ENCODE measurements around the gene WDFY3. TPM values are rescaled to one million over a fixed set of nuclear protein-coding genes. Genes with fewer than 3 reads are reported as not detected.

The WDFY3 gene
- total RNA-seq, 5 donors from 2014 or later (not counting 1 experiment from before 2014, with no cell fraction given) = 0.47 to 1.3 (median 0.68) TPM

GRCh38 chr4:84857296-84857695, 109.2 kb downstream of the WDFY3 start:
- Mint-ChIP-seq H3K4me3 (no peak overlapping the region), H3K27me3 (no peaks in the 10 kb centered on the region), H3K36me3 (no peaks in the 10 kb centered on the region), H3K27ac (no peak overlapping the region), H3K4me1 (no peaks in the 10 kb centered on the region), H3K9me3 (no peaks in the 10 kb centered on the region)
- DNase-seq (no peak), ATAC-seq (replicated peaks in 1 of 4) (no peak)
- no peaks in the 10 kb centered on the region for H3K9me3 ChIP-seq
- H3K36me3 ChIP-seq (ENCODE audit: control insufficient read depth in 2 of 2, extremely low read depth in 1 of 2, insufficient read depth in 1 of 2, low read length in 1 of 2) = no peaks in the 10 kb centered on the region
- H3K27ac ChIP-seq (ENCODE audit: low read length) = no peak overlapping the region
- H3K4me3 ChIP-seq (ENCODE audit: control insufficient read depth in 1 of 2, extremely low read depth in 1 of 2, low read length in 1 of 2) = no peak overlapping the region
- POLR2A ChIA-PET = no interaction called here
- WGBS (ENCODE audit: insufficient coverage) = no CpG with 5 or more reads among the region's 1 CpG
- CTCF ChIA-PET = no interaction called here
- H3K27me3 ChIP-seq (replicated peaks in 1 of 2; ENCODE audit: control insufficient read depth in 2 of 2, extremely low read depth in 1 of 2, insufficient read depth in 2 of 2, low read length in 1 of 2) = no peaks in the 10 kb centered on the region
- no peaks in the 10 kb centered on the region for H3K4me1 ChIP-seq (ENCODE audit: control insufficient read depth in 1 of 2, extremely low read depth in 1 of 2, insufficient read depth in 2 of 2, low read length in 2 of 2)

GRCh38 chr4:84856468-84857049, 109.9 kb downstream of the WDFY3 start:
- Mint-ChIP-seq H3K27ac (no peak overlapping the region), H3K4me1 (no peaks in the 10 kb centered on the region), H3K27me3 (no peaks in the 10 kb centered on the region), H3K4me3 (no peak overlapping the region), H3K9me3 (no peaks in the 10 kb centered on the region), H3K36me3 (no peaks in the 10 kb centered on the region)
- H3K36me3 ChIP-seq (ENCODE audit: control insufficient read depth in 2 of 2, extremely low read depth in 1 of 2, insufficient read depth in 1 of 2, low read length in 1 of 2) = no peaks in the 10 kb centered on the region
- ATAC-seq (replicated peaks in 1 of 4) (no peak), DNase-seq (no peak)
- no peaks in the 10 kb centered on the region for H3K27me3 ChIP-seq (replicated peaks in 1 of 2; ENCODE audit: control insufficient read depth in 2 of 2, extremely low read depth in 1 of 2, insufficient read depth in 2 of 2, low read length in 1 of 2)
- no peaks in the 10 kb centered on the region for H3K4me1 ChIP-seq (ENCODE audit: control insufficient read depth in 1 of 2, extremely low read depth in 1 of 2, insufficient read depth in 2 of 2, low read length in 2 of 2)
- POLR2A ChIA-PET = no interaction called here
- CTCF ChIA-PET = no interaction called here
- H3K4me3 ChIP-seq (ENCODE audit: control insufficient read depth in 1 of 2, extremely low read depth in 1 of 2, low read length in 1 of 2) = no peak overlapping the region
- H3K9me3 ChIP-seq = no peaks in the 10 kb centered on the region
- no peak overlapping the region for H3K27ac ChIP-seq (ENCODE audit: low read length)
- WGBS (ENCODE audit: insufficient coverage) = no CpG with 5 or more reads among the region's 1 CpG

DNA sequence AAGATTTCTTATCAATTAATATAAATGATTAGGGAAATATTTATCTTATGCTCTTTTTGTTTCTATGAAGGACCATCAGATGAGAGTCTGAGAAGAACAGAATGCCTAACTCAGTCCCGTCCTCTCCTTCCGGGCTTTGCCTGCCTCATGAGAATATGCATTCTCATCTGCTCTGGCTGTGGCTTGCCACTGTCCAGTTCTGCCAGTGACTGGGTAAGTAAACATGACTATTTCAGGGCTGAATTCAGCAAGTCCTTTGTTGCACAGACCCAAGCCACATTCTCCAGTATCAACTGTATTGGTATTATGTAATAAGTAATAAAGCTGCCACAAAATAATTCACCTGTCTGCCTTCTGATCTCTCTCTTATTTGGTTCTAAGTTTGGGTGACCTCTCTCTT, 110.7 kb downstream of the WDFY3 start:
- ChIA-PET CTCF (no interaction called here), POLR2A (no interaction called here)
- no peak overlapping the region for H3K4me3 ChIP-seq (ENCODE audit: control insufficient read depth in 1 of 2, extremely low read depth in 1 of 2, low read length in 1 of 2)
- Mint-ChIP-seq H3K9me3 (no peaks in the 10 kb centered on the region), H3K27ac (no peak overlapping the region), H3K27me3 (no peaks in the 10 kb centered on the region), H3K4me1 (no peaks in the 10 kb centered on the region), H3K36me3 (no peaks in the 10 kb centered on the region), H3K4me3 (no peak overlapping the region)
- H3K9me3 ChIP-seq = no peaks in the 10 kb centered on the region
- no peak overlapping the region for H3K27ac ChIP-seq (ENCODE audit: low read length)
- H3K4me1 ChIP-seq (ENCODE audit: control insufficient read depth in 1 of 2, extremely low read depth in 1 of 2, insufficient read depth in 2 of 2, low read length in 2 of 2) = no peaks in the 10 kb centered on the region
- WGBS (ENCODE audit: insufficient coverage) = 100% methylated on average over 1 of the region's 2 CpGs
- no peaks in the 10 kb centered on the region for H3K27me3 ChIP-seq (replicated peaks in 1 of 2; ENCODE audit: control insufficient read depth in 2 of 2, extremely low read depth in 1 of 2, insufficient read depth in 2 of 2, low read length in 1 of 2)
- DNase-seq (no peak), ATAC-seq (replicated peaks in 1 of 4) (no peak)
- H3K36me3 ChIP-seq (ENCODE audit: control insufficient read depth in 2 of 2, extremely low read depth in 1 of 2, insufficient read depth in 1 of 2, low read length in 1 of 2) = no peaks in the 10 kb centered on the region

- WGBS (ENCODE audit: insufficient coverage) = no CpG with 5 or more reads among the region's 1 CpG
- no peak overlapping the region for H3K27ac ChIP-seq (ENCODE audit: low read length)
- Mint-ChIP-seq H3K36me3 (no peaks in the 10 kb centered on the region), H3K9me3 (peaks cover 0 to 1% (median under 1%) of the 10 kb centered on the region in 3 donors), H3K27me3 (no peaks in the 10 kb centered on the region), H3K27ac (no peak overlapping the region), H3K4me3 (no peak overlapping the region), H3K4me1 (no peaks in the 10 kb centered on the region)
- ATAC-seq (replicated peaks in 1 of 4) = no peak
- H3K27me3 ChIP-seq (replicated peaks in 1 of 2; ENCODE audit: control insufficient read depth in 2 of 2, extremely low read depth in 1 of 2, insufficient read depth in 2 of 2, low read length in 1 of 2) = no peaks in the 10 kb centered on the region
- no peaks in the 10 kb centered on the region for H3K36me3 ChIP-seq (ENCODE audit: control insufficient read depth in 2 of 2, extremely low read depth in 1 of 2, insufficient read depth in 1 of 2, low read length in 1 of 2)
- CTCF ChIA-PET = no interaction called here
- POLR2A ChIA-PET = no interaction called here
- DNase-seq = no peak
- H3K4me3 ChIP-seq (ENCODE audit: control insufficient read depth in 1 of 2, extremely low read depth in 1 of 2, low read length in 1 of 2) = no peak overlapping the region
- no peaks in the 10 kb centered on the region for H3K4me1 ChIP-seq (ENCODE audit: control insufficient read depth in 1 of 2, extremely low read depth in 1 of 2, insufficient read depth in 2 of 2, low read length in 2 of 2)
- no peaks in the 10 kb centered on the region for H3K9me3 ChIP-seq
Observed at GRCh38 chr4:84852081-84852480, 114.4 kb downstream of the WDFY3 start.

DNA sequence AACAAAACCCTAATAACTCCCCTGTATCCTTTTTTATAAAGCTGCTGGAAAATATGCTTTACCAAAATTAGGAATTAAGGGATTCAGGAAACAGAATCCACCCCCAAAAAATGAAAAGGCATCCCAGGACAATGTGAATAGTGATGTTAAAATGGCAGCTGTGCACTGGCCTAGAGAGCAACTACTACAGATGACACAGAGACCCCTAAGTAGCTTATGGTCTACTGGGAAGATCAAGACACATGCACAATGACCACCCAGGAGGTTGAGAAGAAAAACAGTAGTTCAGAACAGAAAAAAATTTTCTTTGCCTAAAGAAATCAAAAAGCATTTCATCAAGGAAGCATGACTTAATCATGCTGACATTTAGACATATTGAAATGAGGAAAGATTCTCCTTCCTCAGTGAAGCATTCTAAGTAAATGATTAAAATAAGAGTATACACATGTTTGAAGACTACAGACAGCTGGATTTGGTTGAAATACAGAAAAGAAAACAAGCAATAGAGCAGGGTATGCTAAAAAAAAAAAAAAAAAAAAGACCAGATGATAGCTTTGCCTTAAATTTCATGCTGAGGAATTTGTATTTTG, 117.3 kb downstream of the WDFY3 start:
- H3K4me1 Mint-ChIP-seq = no peaks in the 10 kb centered on the region
- ChIA-PET POLR2A (interaction anchor here (0.6 kb wide), 3 partner anchors 117 to 795 kb away, joined by 5 to 6 read pairs (median 5); no protein-coding TSS in a partner anchor), CTCF (interaction anchor here (0.5 to 0.9 kb wide), 3 partner anchors 8 to 1186 kb away, joined by 3 to 4 read pairs (median 3); no protein-coding TSS in a partner anchor)
- Histone ChIP-seq H3K36me3 (ENCODE audit: control insufficient read depth in 2 of 2, extremely low read depth in 1 of 2, insufficient read depth in 1 of 2, low read length in 1 of 2) (no peaks in the 10 kb centered on the region), H3K4me3 (ENCODE audit: control insufficient read depth in 1 of 2, extremely low read depth in 1 of 2, low read length in 1 of 2) (no peak overlapping the region), H3K4me1 (ENCODE audit: control insufficient read depth in 1 of 2, extremely low read depth in 1 of 2, insufficient read depth in 2 of 2, low read length in 2 of 2) (no peaks in the 10 kb centered on the region), H3K27me3 (replicated peaks in 1 of 2; ENCODE audit: control insufficient read depth in 2 of 2, extremely low read depth in 1 of 2, insufficient read depth in 2 of 2, low read length in 1 of 2) (no peaks in the 10 kb centered on the region), H3K9me3 (no peaks in the 10 kb centered on the region), H3K27ac (ENCODE audit: low read length) (no peak overlapping the region)
- no peak overlapping the region for H3K27ac Mint-ChIP-seq
- H3K36me3 Mint-ChIP-seq = no peaks in the 10 kb centered on the region
- no peaks in the 10 kb centered on the region for H3K27me3 Mint-ChIP-seq
- DNase-seq (no peak), ATAC-seq (replicated peaks in 1 of 4) (no peak)
- H3K4me3 Mint-ChIP-seq = no peak overlapping the region
- peaks cover 0 to 5% (median 4%) of the 10 kb centered on the region in 3 donors for H3K9me3 Mint-ChIP-seq

DNA sequence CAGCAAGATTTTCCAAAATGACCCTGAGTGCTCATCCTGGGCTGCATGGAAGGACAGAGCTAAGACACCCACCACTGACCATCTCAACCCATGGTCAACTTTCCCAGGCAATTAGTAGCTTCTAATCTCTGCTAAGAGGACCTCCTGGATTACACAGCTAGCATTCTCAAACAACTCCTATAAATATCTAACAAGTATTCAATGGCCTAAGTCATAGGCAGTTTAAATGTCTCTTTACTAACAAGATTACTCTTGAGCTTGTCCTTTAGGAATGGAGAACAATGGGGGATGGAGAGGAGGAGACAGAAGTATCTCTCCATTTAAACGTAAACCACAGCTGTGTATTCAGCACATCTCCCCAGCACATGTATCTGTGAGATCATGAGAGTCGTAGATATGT, 118.1 kb downstream of the WDFY3 start:
- H3K4me1 Mint-ChIP-seq = no peaks in the 10 kb centered on the region
- WGBS (ENCODE audit: insufficient coverage) = no CpG with 5 or more reads among the region's 2 CpGs
- no peaks in the 10 kb centered on the region for H3K36me3 ChIP-seq (ENCODE audit: control insufficient read depth in 2 of 2, extremely low read depth in 1 of 2, insufficient read depth in 1 of 2, low read length in 1 of 2)
- H3K27me3 ChIP-seq (replicated peaks in 1 of 2; ENCODE audit: control insufficient read depth in 2 of 2, extremely low read depth in 1 of 2, insufficient read depth in 2 of 2, low read length in 1 of 2) = no peaks in the 10 kb centered on the region
- no peaks in the 10 kb centered on the region for H3K36me3 Mint-ChIP-seq
- H3K4me3 Mint-ChIP-seq = no peak overlapping the region
- CTCF ChIA-PET = interaction anchor here in 1 of 2 donors (0.9 kb wide), 1 partner anchor 1185 kb away, joined by 3 read pairs; no protein-coding TSS in a partner anchor
- ATAC-seq (replicated peaks in 1 of 4) = no peak
- no peak overlapping the region for H3K27ac Mint-ChIP-seq
- DNase-seq = no peak
- no peaks in the 10 kb centered on the region for H3K9me3 ChIP-seq
- no peak overlapping the region for H3K27ac ChIP-seq (ENCODE audit: low read length)
- H3K9me3 Mint-ChIP-seq = peaks cover 0 to 5% (median 4%) of the 10 kb centered on the region in 3 donors
- H3K4me3 ChIP-seq (ENCODE audit: control insufficient read depth in 1 of 2, extremely low read depth in 1 of 2, low read length in 1 of 2) = no peak overlapping the region
- no peaks in the 10 kb centered on the region for H3K4me1 ChIP-seq (ENCODE audit: control insufficient read depth in 1 of 2, extremely low read depth in 1 of 2, insufficient read depth in 2 of 2, low read length in 2 of 2)
- POLR2A ChIA-PET = interaction anchor here in 1 of 2 donors (0.7 kb wide), 1 partner anchor 31 kb away, joined by 3 read pairs; no protein-coding TSS in a partner anchor
- H3K27me3 Mint-ChIP-seq = no peaks in the 10 kb centered on the region

All from T-cell (primary cell).